ENCODE data around the gene RAD51AP2.

RAD51AP2 gene

GRCh38 chr2:17483496-17483895, 34.7 kb downstream of the RAD51AP2 start:
- Histone ChIP-seq H3K36me3 (ENCODE audit: control insufficient read depth, insufficient read depth, low read length) (no peaks in the 10 kb centered on the region), H3K4me3 (replicated peaks; ENCODE audit: low read depth, low read length) (no peak overlapping the region), H3K27me3 (replicated peaks; ENCODE audit: control insufficient read depth, insufficient read depth, low read length) (no peaks in the 10 kb centered on the region)
- DNase-seq (ENCODE audit: extremely low read depth, insufficient read length) = no peak
- no peak for TF ChIP-seq CTCF (IDR thresholded peaks at IDR 0.05; ENCODE audit: insufficient read depth, low read length, poor library complexity, severe bottlenecking)

- no peaks in the 10 kb centered on the region for H3K36me3 ChIP-seq (ENCODE audit: control insufficient read depth, insufficient read depth, low read length)
- H3K4me3 ChIP-seq (replicated peaks; ENCODE audit: low read depth, low read length) = no peak overlapping the region
- H3K27me3 ChIP-seq (replicated peaks; ENCODE audit: control insufficient read depth, insufficient read depth, low read length) = no peaks in the 10 kb centered on the region
- TF ChIP-seq CTCF (IDR thresholded peaks at IDR 0.05; ENCODE audit: insufficient read depth, low read length, poor library complexity, severe bottlenecking) = no peak
- DNase-seq (ENCODE audit: extremely low read depth, insufficient read length) = no peak
Observed at GRCh38 chr2:17482651-17483050, 35.6 kb downstream of the RAD51AP2 start.

- DNase-seq (ENCODE audit: extremely low read depth, insufficient read length) = no peak
- Histone ChIP-seq H3K27me3 (replicated peaks; ENCODE audit: control insufficient read depth, insufficient read depth, low read length) (no peaks in the 10 kb centered on the region), H3K36me3 (ENCODE audit: control insufficient read depth, insufficient read depth, low read length) (no peaks in the 10 kb centered on the region), H3K4me3 (replicated peaks; ENCODE audit: low read depth, low read length) (no peak overlapping the region)
- no peak for TF ChIP-seq CTCF (IDR thresholded peaks at IDR 0.05; ENCODE audit: insufficient read depth, low read length, poor library complexity, severe bottlenecking)
Observed at GRCh38 chr2:17479875-17480274, 38.4 kb downstream of the RAD51AP2 start.

- no peaks in the 10 kb centered on the region for H3K27me3 ChIP-seq (replicated peaks; ENCODE audit: control insufficient read depth, insufficient read depth, low read length)
- H3K4me3 ChIP-seq (replicated peaks; ENCODE audit: low read depth, low read length) = no peak overlapping the region
- DNase-seq (ENCODE audit: extremely low read depth, insufficient read length) = no peak
- TF ChIP-seq CTCF (IDR thresholded peaks at IDR 0.05; ENCODE audit: insufficient read depth, low read length, poor library complexity, severe bottlenecking) = no peak
- H3K36me3 ChIP-seq (ENCODE audit: control insufficient read depth, insufficient read depth, low read length) = no peaks in the 10 kb centered on the region
Observed at GRCh38 chr2:17476830-17477229, 41.4 kb downstream of the RAD51AP2 start.

- DNase-seq (ENCODE audit: extremely low read depth, insufficient read length) = no peak
- no peak overlapping the region for H3K4me3 ChIP-seq (replicated peaks; ENCODE audit: low read depth, low read length)
- TF ChIP-seq CTCF (IDR thresholded peaks at IDR 0.05; ENCODE audit: insufficient read depth, low read length, poor library complexity, severe bottlenecking) = no peak
- no peaks in the 10 kb centered on the region for H3K27me3 ChIP-seq (replicated peaks; ENCODE audit: control insufficient read depth, insufficient read depth, low read length)
- H3K36me3 ChIP-seq (ENCODE audit: control insufficient read depth, insufficient read depth, low read length) = no peaks in the 10 kb centered on the region
Observed at GRCh38 chr2:17476064-17476463, 42.2 kb downstream of the RAD51AP2 start.

- no peak for DNase-seq (ENCODE audit: extremely low read depth, insufficient read length)
- no peak for TF ChIP-seq CTCF (IDR thresholded peaks at IDR 0.05; ENCODE audit: insufficient read depth, low read length, poor library complexity, severe bottlenecking)
- Histone ChIP-seq H3K27me3 (replicated peaks; ENCODE audit: control insufficient read depth, insufficient read depth, low read length) (no peaks in the 10 kb centered on the region), H3K36me3 (ENCODE audit: control insufficient read depth, insufficient read depth, low read length) (no peaks in the 10 kb centered on the region), H3K4me3 (replicated peaks; ENCODE audit: low read depth, low read length) (no peak overlapping the region)
Observed at GRCh38 chr2:17475286-17475685, 43.0 kb downstream of the RAD51AP2 start.
